ENCODE results near the gene UBTD2. TPM values are rescaled to one million over a fixed set of nuclear protein-coding genes. Genes with fewer than 3 reads are reported as not detected.
A peak's percentile ranks its signal among the peaks of the same experiment; 100 is the strongest.

Gene UBTD2
- total RNA-seq, 4 donors from 2014 or later, result 6.0 to 11.4 (median 9.8) TPM

DNA sequence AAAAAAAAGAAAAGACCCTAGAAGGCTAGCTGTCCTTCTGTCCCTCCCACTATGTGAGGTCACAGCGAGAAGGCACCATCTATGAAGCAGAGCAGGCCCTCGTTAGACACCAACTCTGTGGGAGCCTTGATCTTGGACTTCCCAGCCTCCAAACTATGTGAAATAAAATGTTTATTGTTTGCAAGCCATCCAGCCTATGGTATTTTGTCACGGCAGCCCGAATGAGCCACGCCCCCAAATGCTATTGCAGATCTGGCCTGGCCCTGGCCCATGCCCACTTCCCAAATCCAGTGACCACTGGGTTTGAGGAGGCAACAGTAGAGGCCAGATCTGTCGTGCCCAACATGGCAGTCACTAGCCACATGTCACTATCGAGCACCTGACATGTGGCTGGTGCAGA lies 106.4 kb downstream of the UBTD2 start:
- H3K27me3 ChIP-seq, result no peaks in the 10 kb centered on the region
- peaks cover 7 to 9% of the 10 kb centered on the region in 2 donors for H3K4me1 ChIP-seq
- DNase-seq, result no peak
- in situ Hi-C loops (cut with MboI; ENCODE audit: low sequenced_read_pairs in 4 of 4) (loop anchor here in 1 of 4 donors (25.0 kb wide), 1 partner anchor 110 kb away; the partner anchor contains the start of gene UBTD2), intact Hi-C loops (cut with DNase I; ENCODE audit: low total_unique reads) (no loop called here)
- H3K36me3 ChIP-seq, result no peaks in the 10 kb centered on the region
- TF ChIP-seq POLR2A (IDR thresholded peaks at IDR 0.05), result no peak
- TF ChIP-seq, protein P1, sequence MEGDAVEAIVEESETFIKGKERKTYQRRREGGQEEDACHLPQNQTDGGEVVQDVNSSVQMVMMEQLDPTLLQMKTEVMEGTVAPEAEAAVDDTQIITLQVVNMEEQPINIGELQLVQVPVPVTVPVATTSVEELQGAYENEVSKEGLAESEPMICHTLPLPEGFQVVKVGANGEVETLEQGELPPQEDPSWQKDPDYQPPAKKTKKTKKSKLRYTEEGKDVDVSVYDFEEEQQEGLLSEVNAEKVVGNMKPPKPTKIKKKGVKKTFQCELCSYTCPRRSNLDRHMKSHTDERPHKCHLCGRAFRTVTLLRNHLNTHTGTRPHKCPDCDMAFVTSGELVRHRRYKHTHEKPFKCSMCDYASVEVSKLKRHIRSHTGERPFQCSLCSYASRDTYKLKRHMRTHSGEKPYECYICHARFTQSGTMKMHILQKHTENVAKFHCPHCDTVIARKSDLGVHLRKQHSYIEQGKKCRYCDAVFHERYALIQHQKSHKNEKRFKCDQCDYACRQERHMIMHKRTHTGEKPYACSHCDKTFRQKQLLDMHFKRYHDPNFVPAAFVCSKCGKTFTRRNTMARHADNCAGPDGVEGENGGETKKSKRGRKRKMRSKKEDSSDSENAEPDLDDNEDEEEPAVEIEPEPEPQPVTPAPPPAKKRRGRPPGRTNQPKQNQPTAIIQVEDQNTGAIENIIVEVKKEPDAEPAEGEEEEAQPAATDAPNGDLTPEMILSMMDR (IDR thresholded peaks at IDR 0.05 in 4 of 5, conservative IDR thresholded peaks at IDR 0.05 in 1 of 5), result no peak
- no peak overlapping the region for H3K27ac ChIP-seq
- no peak overlapping the region for H3K4me3 ChIP-seq
- H3K9me3 ChIP-seq, result no peaks in the 10 kb centered on the region
- ATAC-seq, result no peak

DNA sequence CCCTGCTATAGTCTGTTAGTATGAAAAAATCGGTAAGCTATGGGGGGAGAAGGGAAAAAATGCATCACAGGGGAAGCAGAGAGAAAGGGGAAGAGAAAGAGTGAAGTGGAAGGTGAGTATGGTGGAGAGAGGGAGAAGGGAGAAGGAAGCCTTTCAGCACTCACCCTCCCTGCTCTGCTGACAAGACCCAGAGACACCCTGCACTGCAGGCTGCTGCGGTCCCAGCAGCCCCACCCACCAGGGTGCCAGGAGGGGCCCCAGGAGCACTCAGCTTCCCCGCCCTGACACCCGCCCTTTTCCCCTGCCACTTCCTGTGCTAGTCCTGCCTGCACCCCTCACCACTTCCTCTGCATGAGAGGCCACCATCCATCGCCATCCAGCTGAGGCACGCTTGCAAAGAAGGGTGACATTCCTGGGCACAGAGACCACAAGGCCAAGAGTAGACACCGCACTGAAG lies 108.3 kb downstream of the UBTD2 start:
- intact Hi-C loops (cut with DNase I; ENCODE audit: low total_unique reads) (no loop called here), in situ Hi-C loops (cut with MboI; ENCODE audit: low sequenced_read_pairs in 4 of 4) (loop anchor here in 1 of 4 donors (25.0 kb wide), 1 partner anchor 112 kb away; the partner anchor contains the start of gene UBTD2)
- no peaks in the 10 kb centered on the region for H3K9me3 ChIP-seq
- no peaks in the 10 kb centered on the region for H3K36me3 ChIP-seq
- H3K4me3 ChIP-seq, result peak overlapping the region in 1 of 4 donors; percentile 18
- ATAC-seq, result no peak
- peak overlapping the region in 3 of 4 donors; percentile 41 to 44 (median 43) for H3K27ac ChIP-seq
- H3K27me3 ChIP-seq, result no peaks in the 10 kb centered on the region
- peak; percentile 18 to 45 for DNase-seq
- peaks cover 7 to 18% of the 10 kb centered on the region in 2 donors for H3K4me1 ChIP-seq
- no peak for TF ChIP-seq POLR2A (IDR thresholded peaks at IDR 0.05)
- TF ChIP-seq, protein P1 (IDR thresholded peaks at IDR 0.05 in 4 of 5, conservative IDR thresholded peaks at IDR 0.05 in 1 of 5), result no peak

DNA sequence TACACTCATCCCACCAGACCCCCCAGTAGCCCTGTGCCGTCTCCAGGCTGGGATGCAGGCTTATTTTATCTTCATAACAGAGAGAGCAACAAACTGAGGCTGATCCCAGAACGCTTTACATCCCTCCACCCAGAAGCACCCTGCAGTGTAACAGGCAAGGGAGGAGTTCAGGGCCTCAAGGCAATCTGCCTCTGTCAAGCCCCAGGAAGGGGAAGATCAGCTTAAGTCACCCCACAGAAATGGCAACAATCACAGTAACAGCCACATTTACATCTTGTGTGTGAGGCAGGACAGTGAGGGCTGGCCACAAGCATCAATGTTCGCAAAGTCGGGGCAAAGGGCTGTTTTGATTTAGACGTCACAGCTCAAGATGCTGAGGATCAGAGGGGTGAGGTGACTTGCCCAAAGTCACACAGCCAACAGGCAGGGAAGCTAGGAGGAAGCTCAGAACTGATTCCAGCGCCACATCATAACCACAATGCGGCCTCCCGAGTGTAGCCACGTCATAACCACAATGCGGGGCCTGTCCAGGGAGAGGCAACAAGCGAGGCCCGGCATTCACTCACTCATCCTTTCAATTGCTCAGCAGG lies 109.9 kb downstream of the UBTD2 start:
- H3K4me1 ChIP-seq, result peaks cover 22 to 25% of the 10 kb centered on the region in 2 donors
- no peak for ATAC-seq
- H3K4me3 ChIP-seq, result no peak overlapping the region
- intact Hi-C loops (cut with DNase I; ENCODE audit: low total_unique reads) (no loop called here), in situ Hi-C loops (cut with MboI; ENCODE audit: low sequenced_read_pairs in 4 of 4) (no loop called here)
- no peak for DNase-seq
- H3K27me3 ChIP-seq, result no peaks in the 10 kb centered on the region
- no peaks in the 10 kb centered on the region for H3K36me3 ChIP-seq
- peak overlapping the region in 1 of 4 donors; percentile 8 for H3K27ac ChIP-seq
- TF ChIP-seq POLR2A (IDR thresholded peaks at IDR 0.05), result no peak
- TF ChIP-seq, protein P1 (IDR thresholded peaks at IDR 0.05 in 4 of 5, conservative IDR thresholded peaks at IDR 0.05 in 1 of 5), result no peak
- no peaks in the 10 kb centered on the region for H3K9me3 ChIP-seq

DNA sequence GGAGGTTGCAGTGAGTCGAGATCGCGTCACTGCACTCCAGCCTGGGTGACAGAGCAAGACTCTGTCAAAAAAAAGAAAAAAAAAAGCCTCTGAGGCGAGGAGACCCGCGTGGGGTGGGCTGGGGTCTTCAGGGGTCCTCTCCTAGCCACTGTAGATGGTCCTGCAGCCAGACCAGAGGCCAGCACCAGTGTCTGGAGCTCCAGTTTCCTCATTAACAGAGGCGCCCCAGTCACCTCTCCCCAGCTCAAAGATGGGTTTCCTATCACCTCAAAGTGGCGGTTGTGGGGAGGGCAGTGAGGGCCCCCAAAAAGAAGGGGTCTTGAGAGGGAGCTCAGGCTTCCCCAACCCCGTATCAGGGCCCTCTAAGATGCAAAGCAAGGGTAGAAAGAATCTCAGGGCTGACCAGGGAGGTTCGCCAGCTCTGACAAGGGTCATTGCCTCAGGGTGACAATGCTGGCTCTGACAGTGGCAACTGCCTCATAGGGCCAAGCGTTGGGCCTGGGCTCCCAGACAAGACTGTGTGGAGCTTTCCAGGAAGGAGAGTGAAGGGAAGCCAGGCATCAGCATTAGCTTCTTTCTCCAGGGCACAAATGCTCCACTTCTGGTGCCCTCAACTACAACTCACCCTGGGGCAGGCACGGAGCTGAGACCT lies 110.5 kb downstream of the UBTD2 start:
- ATAC-seq, result peak in 1 of 2 donors; percentile 61
- Histone ChIP-seq H3K36me3 (no peaks in the 10 kb centered on the region), H3K27me3 (no peaks in the 10 kb centered on the region), H3K27ac (peak overlapping the region in 1 of 4 donors; percentile 8), H3K9me3 (no peaks in the 10 kb centered on the region), H3K4me3 (no peak overlapping the region), H3K4me1 (peaks cover 29 to 31% of the 10 kb centered on the region in 2 donors)
- in situ Hi-C loops (cut with MboI; ENCODE audit: low sequenced_read_pairs in 4 of 4), result no loop called here
- TF ChIP-seq, protein P1 (IDR thresholded peaks at IDR 0.05 in 4 of 5, conservative IDR thresholded peaks at IDR 0.05 in 1 of 5), result no peak
- TF ChIP-seq POLR2A (IDR thresholded peaks at IDR 0.05), result no peak
- intact Hi-C loops (cut with DNase I; ENCODE audit: low total_unique reads), result no loop called here
- no peak for DNase-seq

Measured in gastrocnemius medialis (tissue), 4 donors.